LNCAP (cell line): ENCODE measurements around the gene MGME1.

Experiments
- TF ChIP-seq, protein P1 (sequence below): fragments of 450-650 bp; IDR thresholded peaks from 2 replicates; pipeline ENCODE4 v1.5.1; 2017; ENCODE audit warnings: mild to moderate bottlenecking

The MGME1 gene

DNA sequence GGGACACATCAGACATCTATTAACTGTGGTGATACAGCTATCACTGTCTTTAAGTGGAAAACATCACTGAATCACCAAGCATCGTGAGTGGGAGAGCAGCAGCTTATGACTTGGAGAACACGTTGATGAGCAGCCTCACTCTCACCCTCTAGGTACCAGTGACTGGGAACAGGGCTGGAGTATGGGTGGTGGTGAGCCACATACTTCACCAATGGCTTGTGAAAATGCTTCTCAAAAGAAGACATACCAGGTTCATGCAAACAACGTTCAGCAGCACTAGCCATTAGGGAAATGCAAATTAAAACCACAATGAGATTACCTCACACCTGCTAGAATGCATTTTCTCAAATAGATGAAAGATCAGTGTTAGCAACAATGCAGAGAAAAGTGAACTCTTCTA is 25.5 kb upstream of the MGME1 start:
- TF ChIP-seq, protein P1, sequence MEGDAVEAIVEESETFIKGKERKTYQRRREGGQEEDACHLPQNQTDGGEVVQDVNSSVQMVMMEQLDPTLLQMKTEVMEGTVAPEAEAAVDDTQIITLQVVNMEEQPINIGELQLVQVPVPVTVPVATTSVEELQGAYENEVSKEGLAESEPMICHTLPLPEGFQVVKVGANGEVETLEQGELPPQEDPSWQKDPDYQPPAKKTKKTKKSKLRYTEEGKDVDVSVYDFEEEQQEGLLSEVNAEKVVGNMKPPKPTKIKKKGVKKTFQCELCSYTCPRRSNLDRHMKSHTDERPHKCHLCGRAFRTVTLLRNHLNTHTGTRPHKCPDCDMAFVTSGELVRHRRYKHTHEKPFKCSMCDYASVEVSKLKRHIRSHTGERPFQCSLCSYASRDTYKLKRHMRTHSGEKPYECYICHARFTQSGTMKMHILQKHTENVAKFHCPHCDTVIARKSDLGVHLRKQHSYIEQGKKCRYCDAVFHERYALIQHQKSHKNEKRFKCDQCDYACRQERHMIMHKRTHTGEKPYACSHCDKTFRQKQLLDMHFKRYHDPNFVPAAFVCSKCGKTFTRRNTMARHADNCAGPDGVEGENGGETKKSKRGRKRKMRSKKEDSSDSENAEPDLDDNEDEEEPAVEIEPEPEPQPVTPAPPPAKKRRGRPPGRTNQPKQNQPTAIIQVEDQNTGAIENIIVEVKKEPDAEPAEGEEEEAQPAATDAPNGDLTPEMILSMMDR, result no peak

DNA sequence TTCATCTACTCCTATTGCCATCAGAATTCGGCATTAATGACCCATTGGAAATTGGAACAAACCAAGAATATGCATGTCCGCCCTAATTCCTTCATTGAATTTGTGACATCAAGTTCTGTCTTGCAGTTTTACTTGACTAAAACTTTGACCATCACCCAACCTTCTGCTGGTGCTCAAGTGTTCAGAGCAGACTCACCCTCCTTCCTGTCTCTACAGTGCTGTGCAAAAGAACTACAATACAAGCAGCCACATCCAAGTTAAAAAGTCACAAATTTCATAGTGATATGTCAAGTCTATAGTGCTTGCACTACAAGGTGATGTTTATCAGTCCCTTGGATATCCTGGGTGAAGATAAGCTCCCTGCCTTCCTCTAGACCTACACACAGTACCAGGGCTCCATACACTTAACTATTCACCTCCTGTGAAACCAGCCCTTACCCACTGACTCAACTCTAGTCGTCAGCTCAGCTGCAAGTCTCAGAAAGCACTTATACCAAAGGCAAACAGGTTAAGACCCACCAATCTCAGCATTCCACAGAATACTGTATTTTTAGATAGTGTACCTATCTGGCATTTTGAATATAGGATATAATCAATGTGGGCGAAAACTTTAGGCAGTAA is 23.9 kb upstream of the MGME1 start:
- TF ChIP-seq, protein P1, result no peak

DNA sequence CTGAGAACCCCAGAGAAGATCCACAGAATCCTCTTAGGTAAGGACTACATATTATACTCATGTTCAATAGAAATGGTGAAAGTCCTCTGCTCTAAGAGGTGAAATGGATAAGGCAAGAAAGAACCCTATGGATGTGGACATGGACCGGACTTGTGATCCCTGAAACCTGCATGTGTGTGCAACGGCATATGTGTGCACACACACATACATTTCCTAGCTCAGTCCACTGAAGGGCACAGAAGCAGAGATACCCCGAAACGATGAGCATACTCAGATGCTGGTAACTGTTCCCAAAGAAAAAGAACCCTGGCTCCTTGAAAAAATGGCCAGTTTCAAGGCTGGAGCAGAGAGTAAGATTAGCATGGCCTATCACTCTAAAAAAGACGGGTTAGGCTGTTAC is 22.8 kb upstream of the MGME1 start:
- TF ChIP-seq, protein P1, result no peak

DNA sequence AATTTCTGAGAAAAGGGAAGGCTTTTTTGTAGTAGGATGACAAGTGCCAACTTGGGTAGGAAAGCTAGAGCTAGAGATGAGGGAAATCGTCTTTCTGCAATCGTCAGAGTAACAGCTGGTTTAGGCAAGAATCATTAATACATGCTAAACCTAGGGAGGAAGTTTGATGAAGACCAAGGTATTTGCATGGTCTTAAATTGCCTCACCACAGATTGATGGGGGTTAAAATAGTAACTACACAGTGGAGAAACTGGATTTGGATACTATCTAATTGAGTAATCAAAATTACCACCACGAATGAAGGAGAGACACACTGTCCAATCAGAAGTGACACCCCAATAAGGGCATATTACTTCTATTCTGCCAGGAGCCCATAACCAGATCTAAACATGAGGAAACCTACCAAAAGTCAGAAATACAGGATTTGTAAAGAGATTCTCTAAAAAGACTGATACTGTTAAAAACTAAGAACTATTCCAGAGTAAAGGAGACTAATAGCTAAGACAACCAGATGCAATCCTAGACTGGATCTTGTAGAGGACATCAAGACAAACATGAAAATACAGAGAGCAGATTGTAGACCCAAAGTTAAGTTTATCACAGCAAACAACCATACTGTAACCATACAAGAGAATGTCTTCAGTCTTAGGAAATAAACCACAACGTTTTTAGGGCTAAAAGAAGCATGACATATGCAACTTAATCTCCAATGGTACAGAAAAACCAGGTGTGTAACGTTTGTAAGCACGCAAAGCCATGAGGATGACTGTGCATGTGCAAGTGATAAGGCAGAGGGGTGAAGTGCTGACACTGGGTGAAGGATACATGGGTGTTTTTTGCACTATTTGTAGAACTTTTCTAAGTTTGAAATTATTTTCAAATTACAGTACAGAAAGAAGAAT is 22.0 kb upstream of the MGME1 start:
- TF ChIP-seq, protein P1, result no peak

DNA sequence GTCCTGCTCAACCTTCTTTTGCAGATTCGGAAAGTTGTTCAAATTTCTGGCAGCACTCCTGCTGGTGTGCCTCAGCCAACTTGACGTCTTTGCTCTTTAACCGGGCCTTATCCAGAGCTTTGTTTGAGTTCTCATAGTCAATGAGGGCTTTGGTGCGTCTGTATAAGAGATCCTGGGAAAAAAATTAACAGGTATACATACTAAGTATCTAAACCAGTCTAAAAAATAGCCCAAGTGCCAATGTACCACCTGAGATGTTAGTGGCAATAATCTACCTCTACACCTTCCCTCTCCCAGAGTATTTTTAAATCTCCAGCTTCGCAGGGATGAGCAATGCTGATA is 21.4 kb upstream of the MGME1 start:
- TF ChIP-seq, protein P1, result no peak

DNA sequence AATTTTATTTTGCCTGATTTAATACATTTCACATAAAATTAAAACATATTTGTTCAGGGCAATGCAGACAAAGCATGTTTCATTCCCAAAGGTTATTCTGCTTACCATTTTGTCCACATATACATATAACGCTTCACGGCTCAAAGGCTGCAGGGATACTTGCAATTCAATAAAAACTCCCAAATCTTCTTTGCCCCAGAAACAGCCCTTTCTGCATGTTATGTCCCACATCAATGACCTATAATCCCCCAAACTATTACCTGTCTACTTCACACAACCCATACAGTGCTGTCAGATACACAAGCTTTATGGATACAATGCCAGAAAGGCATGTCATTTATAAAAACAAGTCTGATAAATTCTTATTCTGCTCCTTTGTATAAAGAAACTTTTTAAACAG is 20.4 kb upstream of the MGME1 start:
- TF ChIP-seq, protein P1, result no peak

DNA sequence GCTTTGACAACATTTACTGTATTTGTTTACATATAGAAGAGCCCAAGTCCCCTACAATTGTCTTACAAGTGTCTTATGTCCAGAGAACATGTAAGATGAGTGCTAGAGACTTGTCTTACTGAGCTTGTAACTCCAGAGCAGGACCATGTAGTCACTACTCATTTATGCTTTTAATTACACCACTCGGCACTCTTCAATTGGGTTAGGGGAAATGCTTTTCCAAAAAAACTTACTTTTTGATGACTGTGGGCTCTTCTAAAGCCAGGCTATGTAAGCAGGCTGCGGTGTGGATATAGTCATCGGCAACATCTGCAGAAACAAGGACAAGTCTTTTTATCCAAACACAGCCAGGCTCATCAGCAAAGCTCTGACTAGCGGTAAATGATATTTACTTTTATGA is 18.9 kb upstream of the MGME1 start:
- TF ChIP-seq, protein P1, result no peak
